Natural killer cell (primary cell): ENCODE data around the gene NAT9. TPM values are rescaled to one million over a fixed set of nuclear protein-coding genes. Genes with fewer than 3 reads are reported as not detected.

Experiments used
- ATAC-seq, 3 donors: fragments of 150-1000 bp in 2 of 3; fragments of 200-7000 bp in 1 of 3; cut with Tn5 transposase; 1 replicate in 1 of 3; 2 replicates in 2 of 3; pipeline ENCODE4 v1.10.0; 2021; ENCODE audit warnings: mild to moderate bottlenecking in 2 of 3, moderate library complexity in 2 of 3
- DNase-seq, 2 donors: peaks; one replicate each; pipeline versions ENCODE4 v3.0.0 to v3.0.0-alpha.2; 2013 to 2021; ENCODE audit warnings: mixed read lengths in 1 of 2
- H3K27ac ChIP-seq: one replicate; pipeline ENCODE4 v1.5.1; 2013; ENCODE audit warnings: mild to moderate bottlenecking, low read length
- H3K27me3 ChIP-seq: one replicate; pipeline ENCODE4 v1.6.1; 2013; ENCODE audit warnings: low read length; ENCODE audit not compliant: control insufficient read depth, insufficient read depth
- H3K36me3 ChIP-seq: one replicate; pipeline ENCODE4 v1.6.1; 2013; ENCODE audit warnings: low read length; ENCODE audit not compliant: control insufficient read depth, insufficient read depth
- H3K4me1 ChIP-seq: one replicate; pipeline ENCODE4 v1.6.1; 2013; ENCODE audit warnings: low read length; ENCODE audit not compliant: control insufficient read depth, insufficient read depth
- H3K4me3 ChIP-seq: one replicate; pipeline ENCODE4 v1.5.1; 2013; ENCODE audit warnings: low read length
- H3K9me3 ChIP-seq: one replicate; pipeline ENCODE4 v1.6.1; 2013; ENCODE audit warnings: low read length; ENCODE audit not compliant: control insufficient read depth, insufficient read depth
- H3K27ac Mint-ChIP-seq, 2 donors: one replicate each; pipeline ENCODE4 v1.8.0; 2022; ENCODE audit warnings: mild to moderate bottlenecking in 2 of 2, mixed read lengths in 2 of 2, moderate library complexity in 1 of 2
- H3K27me3 Mint-ChIP-seq, 2 donors: one replicate each; pipeline ENCODE4 v1.8.0; 2022; ENCODE audit warnings: low read depth in 2 of 2, mixed read lengths in 2 of 2
- H3K36me3 Mint-ChIP-seq: one replicate; pipeline ENCODE4 v1.8.0; 2022; ENCODE audit warnings: mixed read lengths
- H3K4me1 Mint-ChIP-seq, 2 donors: one replicate each; pipeline ENCODE4 v1.8.0; 2022; ENCODE audit warnings: mixed read lengths in 2 of 2
- H3K4me3 Mint-ChIP-seq: one replicate; pipeline ENCODE4 v1.8.0; 2022; ENCODE audit warnings: mild to moderate bottlenecking, moderate library complexity, mixed read lengths
- H3K9me3 Mint-ChIP-seq, 2 donors: one replicate each; pipeline ENCODE4 v1.8.0; 2022; ENCODE audit warnings: mixed read lengths in 2 of 2
- WGBS: methylation state at CpG from one replicate; pipeline ENCODE4 v1.1.7; 2013; ENCODE audit warnings: missing lambda C conversion rate; ENCODE audit not compliant: insufficient coverage; 5-methylcytosine and 5-hydroxymethylcytosine counted together
- intact Hi-C: fragments of 100-400 bp; cut with micrococcal nuclease; formaldehyde crosslinking; loops from one replicate; pipeline ENCODE4 v1.14.2; 2022
- total RNA-seq, 4 donors: library from RNA; stranded (reverse); fragments of 120-200 nt in 1 of 4; gene quantifications; one replicate each; pipeline versions ENCODE4 v1.2.3 to v1.2.4, GENCODE V29; 2013 to 2022
- TF ChIP-seq, protein P1 (sequence below): fragments of 200-600 bp; IDR thresholded peaks from one replicate; pipeline ENCODE4 v1.8.0; 2022; ENCODE audit warnings: antibody characterized with exemption

The NAT9 gene
- total RNA-seq, 3 donors from 2014 or later (not counting 1 experiment from before 2014, with no cell fraction given): 20.0 to 27.2 (median 24.8) TPM

DNA sequence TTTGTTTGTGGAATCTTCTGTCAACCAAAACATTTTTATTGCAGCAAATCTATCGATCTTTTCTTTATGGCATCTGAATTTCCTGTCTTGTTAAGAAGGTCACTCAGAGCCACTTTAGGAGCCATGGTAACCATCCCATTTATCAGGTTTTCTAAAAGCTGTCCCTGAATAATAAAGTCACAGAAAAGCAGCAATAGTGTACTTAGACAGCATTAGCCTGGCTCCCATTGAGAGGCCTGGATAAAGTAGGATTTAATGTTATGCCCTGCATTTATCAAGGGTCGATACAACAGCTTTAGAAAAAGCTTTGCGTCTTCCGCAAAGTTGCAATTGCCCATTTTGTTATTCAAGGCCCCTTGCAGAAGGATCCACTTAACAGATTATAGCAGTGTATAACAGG lies 53.4 kb downstream of the NAT9 start:
- peaks cover 18% of the 10 kb centered on the region for H3K4me1 ChIP-seq

More for the DNA sequence above, 53.4 kb downstream of the NAT9 start:
- Histone ChIP-seq H3K4me3 (no peak overlapping the region), H3K9me3 (no peaks in the 10 kb centered on the region), H3K27me3 (no peaks in the 10 kb centered on the region), H3K27ac (no peak overlapping the region), H3K36me3 (no peaks in the 10 kb centered on the region)
- H3K36me3 Mint-ChIP-seq: no peaks in the 10 kb centered on the region
- H3K4me3 Mint-ChIP-seq: no peak overlapping the region
- no peak for DNase-seq
- 97% methylated on average over 4 of the region's 4 CpGs for WGBS
- ATAC-seq: no peak
- intact Hi-C loops: no loop called here
- H3K4me1 Mint-ChIP-seq: peaks cover 32 to 34% of the 10 kb centered on the region in 2 donors
- H3K27me3 Mint-ChIP-seq: peaks cover 3 to 7% of the 10 kb centered on the region in 2 donors
- TF ChIP-seq, protein P1, sequence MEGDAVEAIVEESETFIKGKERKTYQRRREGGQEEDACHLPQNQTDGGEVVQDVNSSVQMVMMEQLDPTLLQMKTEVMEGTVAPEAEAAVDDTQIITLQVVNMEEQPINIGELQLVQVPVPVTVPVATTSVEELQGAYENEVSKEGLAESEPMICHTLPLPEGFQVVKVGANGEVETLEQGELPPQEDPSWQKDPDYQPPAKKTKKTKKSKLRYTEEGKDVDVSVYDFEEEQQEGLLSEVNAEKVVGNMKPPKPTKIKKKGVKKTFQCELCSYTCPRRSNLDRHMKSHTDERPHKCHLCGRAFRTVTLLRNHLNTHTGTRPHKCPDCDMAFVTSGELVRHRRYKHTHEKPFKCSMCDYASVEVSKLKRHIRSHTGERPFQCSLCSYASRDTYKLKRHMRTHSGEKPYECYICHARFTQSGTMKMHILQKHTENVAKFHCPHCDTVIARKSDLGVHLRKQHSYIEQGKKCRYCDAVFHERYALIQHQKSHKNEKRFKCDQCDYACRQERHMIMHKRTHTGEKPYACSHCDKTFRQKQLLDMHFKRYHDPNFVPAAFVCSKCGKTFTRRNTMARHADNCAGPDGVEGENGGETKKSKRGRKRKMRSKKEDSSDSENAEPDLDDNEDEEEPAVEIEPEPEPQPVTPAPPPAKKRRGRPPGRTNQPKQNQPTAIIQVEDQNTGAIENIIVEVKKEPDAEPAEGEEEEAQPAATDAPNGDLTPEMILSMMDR: no peak
- no peak overlapping the region for H3K27ac Mint-ChIP-seq
- no peaks in the 10 kb centered on the region for H3K9me3 Mint-ChIP-seq

Other genes with a start within 250 kb of the NAT9 start
- 1 to 10 TPM; 2.0 to 4.9 (median 3.5) TPM for gene CD300LB, start 244.9 kb downstream of the NAT9 start, total RNA-seq
- 1 to 10 TPM; 4.3 to 7.6 (median 6.9) TPM for gene CD300C, start 230.2 kb downstream of the NAT9 start, total RNA-seq
- gene CD300H, start 208.8 kb downstream of the NAT9 start, total RNA-seq: 1 to 10 TPM in 1 of 3 donors, under 1 TPM in 1, not detected in 1; 0.90 to 9.3 TPM
- gene CD300LD, start 184.1 kb downstream of the NAT9 start, total RNA-seq: not detected
- 1 to 10 TPM; 6.9 to 10.0 (median 8.9) TPM for gene CD300E, start 152.6 kb downstream of the NAT9 start, total RNA-seq
- 10 to 100 TPM in 1 of 3 donors, 1 to 10 TPM in 2; 1.9 to 10.6 (median 8.7) TPM for gene CD300LF, start 63.4 kb downstream of the NAT9 start, total RNA-seq
- 100 to 1,000 TPM; 150 to 184 (median 169) TPM for gene RAB37, start 39.1 kb downstream of the NAT9 start, total RNA-seq
- gene NHERF1, start 27.7 kb downstream of the NAT9 start, total RNA-seq: 100 to 1,000 TPM; 323 to 372 (median 362) TPM
- not detected for gene GRIN2C, start 83.5 kb upstream of the NAT9 start, total RNA-seq
- gene FDXR, start 96.6 kb upstream of the NAT9 start, total RNA-seq: 1 to 10 TPM; 4.5 to 9.1 (median 7.8) TPM
- not detected for gene FADS6, start 117.3 kb upstream of the NAT9 start, total RNA-seq
- not detected for gene USH1G, start 146.9 kb upstream of the NAT9 start, total RNA-seq
- not detected for gene OTOP2, start 147.9 kb upstream of the NAT9 start, total RNA-seq
- gene OTOP3, start 159.6 kb upstream of the NAT9 start, total RNA-seq: not detected
- 1 to 10 TPM in 2 of 3 donors, under 1 TPM in 1; 0.66 to 9.5 (median 2.8) TPM for gene HID1, start 196.4 kb upstream of the NAT9 start, total RNA-seq
- gene CDR2L, start 211.3 kb upstream of the NAT9 start, total RNA-seq: under 1 TPM in 2 of 3 donors, not detected in 1; 0.14 to 0.23 TPM
- 10 to 100 TPM in 2 of 3 donors, 1 to 10 TPM in 1; 9.0 to 15.7 (median 12.9) TPM for gene MRPL58, start 236.3 kb upstream of the NAT9 start, total RNA-seq